NCI-H1436 (cell line): ENCODE measurements around the gene TICAM2.

Experiments
- DNase-seq: peaks from one replicate; lab custom pipeline; 2025; lab: John Stamatoyannopoulos, UW

Gene TICAM2

GRCh38 chr5:115531787-115532367 is 70.4 kb downstream of the TICAM2 start:
- DNase-seq: no peak

- no peak for DNase-seq
These were observed 70.9 kb downstream of the TICAM2 start for GRCh38 chr5:115531380-115531779.

GRCh38 chr5:115530426-115530825 is 71.9 kb downstream of the TICAM2 start:
- DNase-seq: no peak
